Suprapubic skin (tissue), 3 donors: Measurements from ENCODE around the gene HDAC11.

Experiments
- POLR2AphosphoS5 ChIP-seq, 3 donors: sonication (generic); formaldehyde crosslinking; IDR thresholded peaks; one replicate each; pipeline ENCODE4 v1.6.1; 2017; ENCODE audit warnings: antibody characterized with exemption in 3 of 3
- TF ChIP-seq, protein P1 (sequence below), 2 donors: fragments of 200-600 bp in 1 of 2; fragments of 450-650 bp in 1 of 2; sonication (generic) in 1 of 2; IDR thresholded peaks; one replicate each; pipeline ENCODE4 v1.5.1; 2016 to 2019; ENCODE audit warnings: antibody characterized with exemption in 2 of 2, mild to moderate bottlenecking in 1 of 2, moderate library complexity in 1 of 2

GRCh38 chr3:13513051-13513912 lies 33.2 kb downstream of the HDAC11 start:
- TF ChIP-seq POLR2AphosphoS5 (IDR thresholded peaks at IDR 0.05), result no peak
- TF ChIP-seq, protein P1, sequence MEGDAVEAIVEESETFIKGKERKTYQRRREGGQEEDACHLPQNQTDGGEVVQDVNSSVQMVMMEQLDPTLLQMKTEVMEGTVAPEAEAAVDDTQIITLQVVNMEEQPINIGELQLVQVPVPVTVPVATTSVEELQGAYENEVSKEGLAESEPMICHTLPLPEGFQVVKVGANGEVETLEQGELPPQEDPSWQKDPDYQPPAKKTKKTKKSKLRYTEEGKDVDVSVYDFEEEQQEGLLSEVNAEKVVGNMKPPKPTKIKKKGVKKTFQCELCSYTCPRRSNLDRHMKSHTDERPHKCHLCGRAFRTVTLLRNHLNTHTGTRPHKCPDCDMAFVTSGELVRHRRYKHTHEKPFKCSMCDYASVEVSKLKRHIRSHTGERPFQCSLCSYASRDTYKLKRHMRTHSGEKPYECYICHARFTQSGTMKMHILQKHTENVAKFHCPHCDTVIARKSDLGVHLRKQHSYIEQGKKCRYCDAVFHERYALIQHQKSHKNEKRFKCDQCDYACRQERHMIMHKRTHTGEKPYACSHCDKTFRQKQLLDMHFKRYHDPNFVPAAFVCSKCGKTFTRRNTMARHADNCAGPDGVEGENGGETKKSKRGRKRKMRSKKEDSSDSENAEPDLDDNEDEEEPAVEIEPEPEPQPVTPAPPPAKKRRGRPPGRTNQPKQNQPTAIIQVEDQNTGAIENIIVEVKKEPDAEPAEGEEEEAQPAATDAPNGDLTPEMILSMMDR (IDR thresholded peaks at IDR 0.05), result no peak
